PC-3 (cell line): ENCODE results near the gene TSPAN1. TPM values are rescaled to one million over a fixed set of nuclear protein-coding genes. Genes with fewer than 3 reads are reported as not detected.

Source experiments
- ATAC-seq: fragments of 200-7000 bp; cut with Tn5 transposase; 2 replicates; pipeline ENCODE4 v1.9.1; 2020; ENCODE audit warnings: mild to moderate bottlenecking, moderate library complexity
- BruUV-seq: library from RNA; stranded (reverse); fragments of 400-500 nt; replicated peaks from 2 replicates; lab custom pipeline; 2021; lab: Mats Ljungman, UMichigan
- CTCF ChIA-PET: fragments of 300-600 bp; sonication (Branson Sonifier 250); formaldehyde crosslinking; loops from one replicate; lab custom pipeline; 2022; ENCODE audit warnings: antibody characterized with exemption; lab: Charles Lee
- POLR2A ChIA-PET: fragments of 300-600 bp; sonication (Branson Sonifier 250); formaldehyde crosslinking; loops from one replicate; lab custom pipeline; 2022; ENCODE audit warnings: antibody characterized with exemption; ENCODE audit not compliant: unreplicated experiment; lab: Charles Lee
- DNase-seq: peaks from one replicate; pipeline ENCODE4 v3.0.0-alpha.2; 2015
- H2AFZ ChIP-seq: fragments of 300-600 bp; sonication (generic); 2 replicates; pipeline ENCODE4 v1.6.0; 2016; ENCODE audit warnings: antibody characterized with exemption, low read length
- H3F3A ChIP-seq: fragments of 300-600 bp; sonication (generic); one replicate; pipeline ENCODE4 v1.6.0; 2017; ENCODE audit warnings: antibody characterized with exemption, low read length, control low read depth, mild to moderate bottlenecking; ENCODE audit not compliant: unreplicated experiment
- H3K27ac ChIP-seq: fragments of 300-600 bp; sonication (generic); 2 replicates; pipeline ENCODE4 v1.5.1; 2016; ENCODE audit warnings: mild to moderate bottlenecking, low read length
- H3K27me3 ChIP-seq: fragments of 300-600 bp; sonication (generic); 2 replicates; pipeline ENCODE4 v1.6.1; 2016; ENCODE audit warnings: low read length, mixed read lengths
- H3K36me3 ChIP-seq: fragments of 300-600 bp; sonication (generic); 2 replicates; pipeline ENCODE4 v1.6.1; 2016; ENCODE audit warnings: low read depth, mixed run types, low read length, mixed read lengths
- H3K4me1 ChIP-seq: fragments of 300-600 bp; sonication (generic); 2 replicates; pipeline ENCODE4 v1.5.1; 2016; ENCODE audit warnings: low read length; ENCODE audit not compliant: insufficient read depth
- H3K4me2 ChIP-seq: fragments of 300-600 bp; sonication (generic); 2 replicates; pipeline ENCODE4 v1.6.0; 2016; ENCODE audit warnings: low read length
- H3K4me3 ChIP-seq: fragments of 300-600 bp; sonication (generic); 2 replicates; pipeline ENCODE4 v1.5.1; 2016; ENCODE audit warnings: mild to moderate bottlenecking, low read length, mixed read lengths
- H3K79me2 ChIP-seq: fragments of 300-600 bp; sonication (generic); 2 replicates; pipeline ENCODE4 v1.6.1; 2017; ENCODE audit warnings: low read length, mixed read lengths
- H3K9ac ChIP-seq: fragments of 300-600 bp; sonication (generic); 2 replicates; pipeline ENCODE4 v1.6.0; 2016; ENCODE audit warnings: mild to moderate bottlenecking, low read length
- H3K9me2 ChIP-seq: fragments of 300-600 bp; sonication (generic); replicated peaks from 2 replicates; pipeline ENCODE4 v1.6.1; 2016; ENCODE audit warnings: mixed run types, low read length, mixed read lengths
- H3K9me3 ChIP-seq: fragments of 300-600 bp; sonication (generic); 2 replicates; pipeline ENCODE4 v1.6.1; 2016; ENCODE audit warnings: low read length, mixed read lengths
- H4K20me1 ChIP-seq: fragments of 300-600 bp; sonication (generic); 2 replicates; pipeline ENCODE4 v1.6.1; 2016; ENCODE audit warnings: low read length, mixed read lengths
- EZH2 ChIP-seq: fragments of 300-600 bp; sonication (generic); IDR thresholded peaks from one replicate; pipeline ENCODE4 v1.6.1; 2017; ENCODE audit warnings: antibody characterized with exemption, mild to moderate bottlenecking, low read length; ENCODE audit not compliant: unreplicated experiment
- EZH2phosphoT487 ChIP-seq: fragments of 300-600 bp; sonication (generic); IDR thresholded peaks from 2 replicates; pipeline ENCODE4 v1.6.1; 2018; ENCODE audit warnings: mild to moderate bottlenecking, antibody characterized with exemption, low read length, borderline replicate concordance
- intact Hi-C: fragments of 100-400 bp; cut with micrococcal nuclease; formaldehyde crosslinking; loops from 2 replicates; pipeline ENCODE4 v1.9.0; 2023
- total RNA-seq: library from RNA; depleted of rRNA; stranded (reverse); fragments of >200 nt; gene quantifications from 2 replicates; pipeline ENCODE4 v1.2.3, GENCODE V29; 2014
- TF ChIP-seq, protein P1 (sequence below): fragments of 300-600 bp; sonication (generic); conservative IDR thresholded peaks from 2 replicates; pipeline ENCODE4 v1.5.1; 2017; ENCODE audit warnings: antibody characterized with exemption, low read depth, mild to moderate bottlenecking, low read length

Gene TSPAN1
- total RNA-seq, 1 experiment from 2014 or later = 33.7 TPM

DNA sequence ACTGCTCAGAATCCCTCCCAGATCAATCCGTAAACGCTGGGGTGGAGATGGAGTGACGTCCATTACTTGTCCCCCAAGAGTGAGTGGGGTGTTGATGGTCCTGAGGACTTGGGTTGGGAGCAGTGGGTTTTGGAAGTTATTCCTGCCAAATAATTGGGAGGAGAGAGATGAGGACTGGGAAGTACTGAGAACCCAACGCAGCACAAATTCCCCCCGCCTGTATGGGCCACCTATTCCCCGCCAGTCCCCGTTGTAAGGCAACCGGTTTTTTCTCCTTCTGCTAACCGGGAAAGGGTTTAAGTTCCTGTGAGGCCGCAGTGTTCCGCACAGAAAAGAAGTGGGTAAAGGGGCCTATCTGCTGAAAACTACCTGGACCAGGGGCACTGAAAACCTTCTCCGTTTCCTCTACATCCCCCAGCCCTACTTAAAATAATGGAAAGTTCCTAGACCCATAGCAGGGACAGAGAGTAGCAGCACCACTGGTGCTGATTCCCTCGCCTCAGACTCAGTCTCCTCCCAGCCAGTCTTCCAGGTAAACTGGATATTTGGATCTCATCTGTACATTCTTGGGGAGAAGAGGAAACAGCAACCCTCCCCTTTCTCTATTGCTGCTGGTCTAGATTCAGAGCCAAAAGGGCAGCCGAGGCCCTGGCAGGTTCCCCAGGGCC is 29.0 kb downstream of the TSPAN1 start:
- no peak overlapping the region for H3K4me3 ChIP-seq
- H3K27me3 ChIP-seq = no peaks in the 10 kb centered on the region
- H3K4me1 ChIP-seq = no peaks in the 10 kb centered on the region
- no peaks in the 10 kb centered on the region for H3K9me2 ChIP-seq
- no peak overlapping the region for H2AFZ ChIP-seq
- H3K27ac ChIP-seq = no peak overlapping the region
- H3F3A ChIP-seq = no peaks in the 10 kb centered on the region
- DNase-seq = no peak
- no peaks in the 10 kb centered on the region for H3K9me3 ChIP-seq
- no peaks in the 10 kb centered on the region for H4K20me1 ChIP-seq
- no peaks in the 10 kb centered on the region for H3K36me3 ChIP-seq
- no peak for ATAC-seq
- intact Hi-C loops = no loop called here
- H3K9ac ChIP-seq = no peak overlapping the region
- no TSS peak for BruUV-seq
- CTCF ChIA-PET = no interaction called here
- POLR2A ChIA-PET = no interaction called here
- H3K79me2 ChIP-seq = no peaks in the 10 kb centered on the region
- TF ChIP-seq EZH2 (no peak), EZH2phosphoT487 (no peak)
- TF ChIP-seq, protein P1, sequence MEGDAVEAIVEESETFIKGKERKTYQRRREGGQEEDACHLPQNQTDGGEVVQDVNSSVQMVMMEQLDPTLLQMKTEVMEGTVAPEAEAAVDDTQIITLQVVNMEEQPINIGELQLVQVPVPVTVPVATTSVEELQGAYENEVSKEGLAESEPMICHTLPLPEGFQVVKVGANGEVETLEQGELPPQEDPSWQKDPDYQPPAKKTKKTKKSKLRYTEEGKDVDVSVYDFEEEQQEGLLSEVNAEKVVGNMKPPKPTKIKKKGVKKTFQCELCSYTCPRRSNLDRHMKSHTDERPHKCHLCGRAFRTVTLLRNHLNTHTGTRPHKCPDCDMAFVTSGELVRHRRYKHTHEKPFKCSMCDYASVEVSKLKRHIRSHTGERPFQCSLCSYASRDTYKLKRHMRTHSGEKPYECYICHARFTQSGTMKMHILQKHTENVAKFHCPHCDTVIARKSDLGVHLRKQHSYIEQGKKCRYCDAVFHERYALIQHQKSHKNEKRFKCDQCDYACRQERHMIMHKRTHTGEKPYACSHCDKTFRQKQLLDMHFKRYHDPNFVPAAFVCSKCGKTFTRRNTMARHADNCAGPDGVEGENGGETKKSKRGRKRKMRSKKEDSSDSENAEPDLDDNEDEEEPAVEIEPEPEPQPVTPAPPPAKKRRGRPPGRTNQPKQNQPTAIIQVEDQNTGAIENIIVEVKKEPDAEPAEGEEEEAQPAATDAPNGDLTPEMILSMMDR = no peak
- no peak overlapping the region for H3K4me2 ChIP-seq

DNA sequence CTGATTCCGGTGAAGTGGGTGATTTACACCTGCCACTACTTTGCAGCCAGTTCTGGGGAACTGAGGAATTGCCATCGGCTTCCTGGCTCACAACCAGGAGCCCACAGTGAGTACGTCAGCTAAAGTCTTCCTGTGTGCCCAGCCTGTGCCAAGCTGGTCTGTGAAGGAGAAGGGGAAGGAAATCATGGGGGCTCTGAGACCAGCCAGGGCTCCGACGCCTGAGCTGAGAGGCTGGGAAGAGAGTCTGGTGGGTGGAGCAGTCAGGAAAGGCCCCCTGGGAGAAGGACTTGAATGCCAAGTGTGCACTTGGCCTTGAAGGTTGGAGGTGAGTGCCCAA is 29.5 kb downstream of the TSPAN1 start:
- H3F3A ChIP-seq = no peaks in the 10 kb centered on the region
- intact Hi-C loops = no loop called here
- no peaks in the 10 kb centered on the region for H3K4me1 ChIP-seq
- ChIA-PET CTCF (interaction anchor here (1.0 kb wide), 1 partner anchor 19 kb away, joined by 15 read pairs; no protein-coding TSS in a partner anchor), POLR2A (no interaction called here)
- H4K20me1 ChIP-seq = no peaks in the 10 kb centered on the region
- H3K4me3 ChIP-seq = no peak overlapping the region
- BruUV-seq = no TSS peak
- no peak overlapping the region for H2AFZ ChIP-seq
- DNase-seq (no peak), ATAC-seq (no peak)
- no peaks in the 10 kb centered on the region for H3K79me2 ChIP-seq
- no peaks in the 10 kb centered on the region for H3K9me3 ChIP-seq
- no peak overlapping the region for H3K27ac ChIP-seq
- TF ChIP-seq EZH2phosphoT487 = no peak
- TF ChIP-seq, protein P1 = no peak
- TF ChIP-seq EZH2 = no peak
- no peaks in the 10 kb centered on the region for H3K36me3 ChIP-seq
- no peaks in the 10 kb centered on the region for H3K27me3 ChIP-seq
- H3K9ac ChIP-seq = no peak overlapping the region
- H3K9me2 ChIP-seq = no peaks in the 10 kb centered on the region
- H3K4me2 ChIP-seq = no peak overlapping the region

DNA sequence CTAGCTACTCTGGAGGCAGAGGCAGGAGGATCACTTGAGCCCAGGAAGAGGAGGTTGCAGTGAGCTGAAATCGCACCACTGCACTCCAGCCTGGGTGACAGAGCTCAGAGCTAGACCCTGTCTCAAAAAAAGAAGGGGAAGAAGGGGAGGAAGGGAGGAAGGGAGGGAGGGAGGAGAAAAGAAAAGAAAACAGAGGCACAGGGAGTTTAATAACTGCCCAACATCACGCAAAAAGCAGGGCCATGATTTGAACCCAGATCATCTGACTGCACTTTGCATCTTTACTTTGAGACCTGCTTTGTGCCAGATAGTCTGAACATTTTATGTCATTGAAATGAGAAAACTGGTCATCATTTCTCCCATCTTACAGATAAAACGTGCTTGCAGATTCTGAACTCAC is 30.3 kb downstream of the TSPAN1 start:
- Histone ChIP-seq H3K4me2 (no peak overlapping the region), H3K9ac (no peak overlapping the region), H4K20me1 (no peaks in the 10 kb centered on the region), H3K4me1 (no peaks in the 10 kb centered on the region), H3K4me3 (no peak overlapping the region), H3K27ac (no peak overlapping the region), H3K27me3 (no peaks in the 10 kb centered on the region), H3K9me3 (no peaks in the 10 kb centered on the region), H3F3A (no peaks in the 10 kb centered on the region), H3K9me2 (no peaks in the 10 kb centered on the region), H2AFZ (no peak overlapping the region), H3K36me3 (no peaks in the 10 kb centered on the region), H3K79me2 (no peaks in the 10 kb centered on the region)
- TF ChIP-seq EZH2phosphoT487 = no peak
- TF ChIP-seq, protein P1 = no peak
- POLR2A ChIA-PET = no interaction called here
- ATAC-seq (no peak), DNase-seq (no peak)
- CTCF ChIA-PET = interaction anchor here (1.0 kb wide), 1 partner anchor 18 kb away, joined by 15 read pairs; no protein-coding TSS in a partner anchor
- BruUV-seq = no TSS peak
- intact Hi-C loops = no loop called here
